ENCODE data around the gene PLEKHA8.

Gene PLEKHA8

GRCh38 chr7:30113144-30113543 lies 84.9 kb downstream of the PLEKHA8 start:
- peak overlapping the region; percentile 39 for H3K4me3 ChIP-seq (ENCODE audit: low read length)
- H3K4me1 ChIP-seq (ENCODE audit: control insufficient read depth, insufficient read depth, low read length): peaks cover 21% of the 10 kb centered on the region
- H3K27me3 ChIP-seq (replicated peaks; ENCODE audit: control insufficient read depth, insufficient read depth, low read length): no peaks in the 10 kb centered on the region
- no peaks in the 10 kb centered on the region for H3K36me3 ChIP-seq (ENCODE audit: control insufficient read depth, insufficient read depth, low read length, severe bottlenecking)
- H3K9ac ChIP-seq (ENCODE audit: low read length): no peak overlapping the region
- DNase-seq (ENCODE audit: low read depth): no peak
- peaks cover 11% of the 10 kb centered on the region for H3K9me3 ChIP-seq (ENCODE audit: control insufficient read depth, low read length)

- Histone ChIP-seq H3K9ac (ENCODE audit: low read length) (no peak overlapping the region), H3K27me3 (replicated peaks; ENCODE audit: control insufficient read depth, insufficient read depth, low read length) (no peaks in the 10 kb centered on the region), H3K4me1 (ENCODE audit: control insufficient read depth, insufficient read depth, low read length) (peaks cover 21% of the 10 kb centered on the region), H3K36me3 (ENCODE audit: control insufficient read depth, insufficient read depth, low read length, severe bottlenecking) (no peaks in the 10 kb centered on the region), H3K9me3 (ENCODE audit: control insufficient read depth, low read length) (peaks cover 11% of the 10 kb centered on the region), H3K4me3 (ENCODE audit: low read length) (no peak overlapping the region)
- DNase-seq (ENCODE audit: low read depth): no peak
Observed at GRCh38 chr7:30114536-30115238, 86.5 kb downstream of the PLEKHA8 start.

GRCh38 chr7:30115709-30116297 lies 87.6 kb downstream of the PLEKHA8 start:
- peaks cover 21% of the 10 kb centered on the region for H3K4me1 ChIP-seq (ENCODE audit: control insufficient read depth, insufficient read depth, low read length)
- no peaks in the 10 kb centered on the region for H3K36me3 ChIP-seq (ENCODE audit: control insufficient read depth, insufficient read depth, low read length, severe bottlenecking)
- DNase-seq (ENCODE audit: low read depth): no peak
- H3K9me3 ChIP-seq (ENCODE audit: control insufficient read depth, low read length): peaks cover 11% of the 10 kb centered on the region
- H3K27me3 ChIP-seq (replicated peaks; ENCODE audit: control insufficient read depth, insufficient read depth, low read length): no peaks in the 10 kb centered on the region
- no peak overlapping the region for H3K9ac ChIP-seq (ENCODE audit: low read length)
- H3K4me3 ChIP-seq (ENCODE audit: low read length): no peak overlapping the region

GRCh38 chr7:30116771-30117170 lies 88.6 kb downstream of the PLEKHA8 start:
- Histone ChIP-seq H3K36me3 (ENCODE audit: control insufficient read depth, insufficient read depth, low read length, severe bottlenecking) (no peaks in the 10 kb centered on the region), H3K9me3 (ENCODE audit: control insufficient read depth, low read length) (peaks cover 11% of the 10 kb centered on the region), H3K4me1 (ENCODE audit: control insufficient read depth, insufficient read depth, low read length) (peaks cover 24% of the 10 kb centered on the region), H3K4me3 (ENCODE audit: low read length) (peak overlapping the region; percentile 42), H3K27me3 (replicated peaks; ENCODE audit: control insufficient read depth, insufficient read depth, low read length) (no peaks in the 10 kb centered on the region), H3K9ac (ENCODE audit: low read length) (peak overlapping the region; percentile 55)
- peak; percentile 61 for DNase-seq (ENCODE audit: low read depth)

DNA sequence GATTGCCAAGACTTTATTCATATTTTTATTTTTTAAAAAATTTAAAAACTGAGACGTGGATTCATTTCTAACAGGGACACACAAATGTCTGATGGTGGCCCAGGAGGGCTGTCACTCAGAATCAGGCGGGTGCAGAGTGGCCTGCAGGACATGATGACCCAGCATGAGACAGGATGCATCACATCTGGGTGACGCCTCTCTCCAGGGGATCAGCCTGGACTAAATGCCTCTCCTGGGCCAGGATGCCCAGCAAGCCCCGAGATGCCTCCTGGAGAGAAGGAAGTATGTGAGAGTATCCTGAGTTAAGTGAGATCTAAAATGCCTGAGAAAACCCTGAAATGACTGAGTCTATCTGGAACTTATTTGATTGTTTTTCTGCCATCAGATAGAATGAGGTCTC lies 89.7 kb downstream of the PLEKHA8 start:
- Histone ChIP-seq H3K36me3 (ENCODE audit: control insufficient read depth, insufficient read depth, low read length, severe bottlenecking) (no peaks in the 10 kb centered on the region), H3K4me1 (ENCODE audit: control insufficient read depth, insufficient read depth, low read length) (peaks cover 28% of the 10 kb centered on the region), H3K4me3 (ENCODE audit: low read length) (no peak overlapping the region), H3K9ac (ENCODE audit: low read length) (no peak overlapping the region), H3K9me3 (ENCODE audit: control insufficient read depth, low read length) (peaks cover 8% of the 10 kb centered on the region), H3K27me3 (replicated peaks; ENCODE audit: control insufficient read depth, insufficient read depth, low read length) (no peaks in the 10 kb centered on the region)
- no peak for DNase-seq (ENCODE audit: low read depth)

DNA sequence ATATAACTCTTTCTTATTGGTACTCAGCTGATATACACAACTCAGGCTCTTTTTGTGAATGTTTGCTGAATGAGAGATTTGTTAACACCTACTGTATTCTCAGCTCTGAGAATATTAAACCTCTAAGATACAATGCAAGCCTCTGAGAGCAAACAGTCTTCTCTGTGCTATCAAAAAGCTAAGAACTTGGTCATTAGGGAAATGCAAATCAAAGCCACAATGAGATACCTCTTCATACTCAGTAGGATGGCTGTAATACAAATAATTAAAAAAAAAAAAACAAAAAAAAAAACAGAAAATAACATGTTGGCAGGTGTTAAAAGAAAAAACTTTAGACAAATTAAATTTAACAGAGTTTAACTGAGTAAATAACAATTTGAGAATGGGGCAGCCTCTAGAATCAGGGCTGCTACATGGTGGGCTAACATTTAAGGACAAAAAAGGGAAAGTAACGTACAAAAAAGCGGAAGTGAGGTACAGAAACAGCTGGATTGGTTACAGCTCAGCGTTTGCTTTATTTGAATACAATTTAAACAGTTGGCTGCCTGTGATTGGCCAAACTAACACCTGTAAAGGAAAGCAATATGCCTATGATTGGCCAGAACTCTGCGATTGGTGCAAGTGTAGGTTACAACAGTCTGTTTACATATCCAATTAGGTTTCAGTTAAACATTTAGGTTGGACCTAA lies 91.8 kb downstream of the PLEKHA8 start:
- no peaks in the 10 kb centered on the region for H3K36me3 ChIP-seq (ENCODE audit: control insufficient read depth, insufficient read depth, low read length, severe bottlenecking)
- H3K9ac ChIP-seq (ENCODE audit: low read length): no peak overlapping the region
- no peaks in the 10 kb centered on the region for H3K27me3 ChIP-seq (replicated peaks; ENCODE audit: control insufficient read depth, insufficient read depth, low read length)
- DNase-seq (ENCODE audit: low read depth): no peak
- H3K4me3 ChIP-seq (ENCODE audit: low read length): no peak overlapping the region
- no peaks in the 10 kb centered on the region for H3K9me3 ChIP-seq (ENCODE audit: control insufficient read depth, low read length)
- peaks cover 49% of the 10 kb centered on the region for H3K4me1 ChIP-seq (ENCODE audit: control insufficient read depth, insufficient read depth, low read length)

GRCh38 chr7:30133736-30134610 lies 105.8 kb downstream of the PLEKHA8 start:
- H3K36me3 ChIP-seq (ENCODE audit: control insufficient read depth, insufficient read depth, low read length, severe bottlenecking): no peaks in the 10 kb centered on the region
- peak overlapping the region; percentile 83 for H3K4me3 ChIP-seq (ENCODE audit: low read length)
- H3K9ac ChIP-seq (ENCODE audit: low read length): peak overlapping the region; percentile 73
- peaks cover 54% of the 10 kb centered on the region for H3K4me1 ChIP-seq (ENCODE audit: control insufficient read depth, insufficient read depth, low read length)
- no peaks in the 10 kb centered on the region for H3K9me3 ChIP-seq (ENCODE audit: control insufficient read depth, low read length)
- H3K27me3 ChIP-seq (replicated peaks; ENCODE audit: control insufficient read depth, insufficient read depth, low read length): no peaks in the 10 kb centered on the region
- peak; percentile 13 for DNase-seq (ENCODE audit: low read depth)

DNA sequence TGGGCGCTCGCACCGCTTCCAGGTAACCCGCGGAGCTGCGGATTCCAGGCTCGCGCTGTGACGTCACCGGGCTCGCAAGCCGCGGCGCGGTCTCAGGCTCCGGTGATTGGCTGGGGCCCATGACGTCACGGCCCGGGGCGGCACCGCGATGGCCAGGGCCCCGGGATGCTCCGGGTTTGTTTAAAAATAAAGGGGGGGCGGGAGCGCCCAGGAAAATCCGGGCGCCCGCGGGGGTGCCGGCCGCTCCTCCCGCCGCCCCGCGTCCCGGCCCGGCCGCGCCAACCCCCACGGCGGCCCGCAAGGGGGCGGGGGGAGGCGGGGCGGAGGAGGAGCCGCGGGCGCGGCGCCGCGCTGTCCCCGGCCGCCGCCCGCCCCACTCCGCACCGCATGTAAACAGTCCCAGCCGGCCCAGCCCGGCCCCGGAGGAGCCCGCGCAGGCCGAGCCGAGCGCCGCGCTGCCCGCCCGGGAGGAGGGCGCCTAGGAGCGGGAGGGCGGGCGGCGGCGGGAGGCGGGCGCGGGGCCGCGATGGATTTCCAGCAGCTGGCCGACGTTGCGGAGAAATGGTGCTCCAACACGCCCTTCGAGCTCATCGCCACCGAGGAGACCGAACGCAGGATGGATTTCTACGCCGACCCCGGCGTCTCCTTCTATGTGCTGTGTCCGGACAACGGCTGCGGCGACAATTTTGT lies 106.5 kb downstream of the PLEKHA8 start, which contains the start of gene MTURN:
Gene MTURN, plus strand, starts transcription at position 376 of the 690 bp plus-strand sequence. Its CDS starts 151 bp downstream, at position 527.
- peak within 1 kb of the TSS; percentile 93 for H3K4me3 ChIP-seq (ENCODE audit: low read length)
- peaks cover 4% of the 10 kb centered on the region for H3K36me3 ChIP-seq (ENCODE audit: control insufficient read depth, insufficient read depth, low read length, severe bottlenecking)
- peak; percentile 96 for DNase-seq (ENCODE audit: low read depth)
- H3K4me1 ChIP-seq (ENCODE audit: control insufficient read depth, insufficient read depth, low read length): peaks cover 57% of the 10 kb centered on the region
- H3K9me3 ChIP-seq (ENCODE audit: control insufficient read depth, low read length): no peaks in the 10 kb centered on the region
- H3K27me3 ChIP-seq (replicated peaks; ENCODE audit: control insufficient read depth, insufficient read depth, low read length): no peaks in the 10 kb centered on the region
- H3K9ac ChIP-seq (ENCODE audit: low read length): peak within 1 kb of the TSS; percentile 92

DNA sequence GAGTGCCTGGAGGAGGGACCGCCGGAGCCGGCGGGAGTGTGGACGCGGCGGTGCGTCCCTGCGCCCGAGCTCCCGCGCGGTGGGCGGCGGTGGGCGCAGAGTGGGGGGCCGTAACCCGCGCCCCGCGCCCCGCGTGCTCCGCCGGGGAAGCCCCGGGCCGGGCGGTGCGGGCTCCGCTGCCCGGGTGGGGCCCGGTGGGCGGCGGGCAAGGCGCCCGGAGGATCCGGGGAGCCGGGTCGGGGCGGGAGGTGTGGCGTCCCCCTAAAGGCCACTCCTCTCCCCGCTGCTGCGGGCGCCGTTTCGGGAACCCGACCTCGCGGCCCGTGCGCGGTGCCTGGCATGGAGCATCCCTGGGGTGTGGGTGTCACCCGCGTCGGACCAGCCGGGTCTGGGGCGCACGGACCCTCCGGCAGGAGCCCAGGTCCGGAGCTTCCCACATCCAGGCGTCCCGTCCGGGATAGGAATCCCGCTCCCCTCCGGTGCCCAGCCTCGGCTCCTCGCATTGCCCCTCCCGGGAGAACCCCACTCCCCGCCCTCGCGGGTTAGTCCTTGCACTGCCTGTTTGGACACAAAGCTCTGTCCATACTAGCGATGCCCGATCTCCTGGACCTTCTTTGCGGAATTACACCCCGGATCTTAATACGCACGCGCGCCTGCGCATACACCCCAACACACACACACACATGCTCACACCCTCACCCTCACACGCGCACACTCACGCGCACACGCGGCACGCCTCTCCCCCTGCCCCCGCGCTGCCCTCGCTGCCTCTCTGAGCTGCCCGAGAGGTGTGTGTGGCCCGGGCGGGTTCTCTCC lies 107.3 kb downstream of the PLEKHA8 start:
- H3K4me3 ChIP-seq (ENCODE audit: low read length): peak overlapping the region; percentile 93
- DNase-seq (ENCODE audit: low read depth): peak; percentile 75
- no peaks in the 10 kb centered on the region for H3K27me3 ChIP-seq (replicated peaks; ENCODE audit: control insufficient read depth, insufficient read depth, low read length)
- H3K36me3 ChIP-seq (ENCODE audit: control insufficient read depth, insufficient read depth, low read length, severe bottlenecking): peaks cover 4% of the 10 kb centered on the region
- peak overlapping the region; percentile 92 for H3K9ac ChIP-seq (ENCODE audit: low read length)
- no peaks in the 10 kb centered on the region for H3K9me3 ChIP-seq (ENCODE audit: control insufficient read depth, low read length)
- peaks cover 60% of the 10 kb centered on the region for H3K4me1 ChIP-seq (ENCODE audit: control insufficient read depth, insufficient read depth, low read length)

All from adipocyte (in vitro differentiated cells).